ENCODE measurements around the gene DUOX2.
"Not testable (repeated sequence)": the region's sequence is repeated elsewhere in the genome, so short reads cannot be mapped to it uniquely, and the experiment has no call there.

- TF ChIP-seq, protein P1, sequence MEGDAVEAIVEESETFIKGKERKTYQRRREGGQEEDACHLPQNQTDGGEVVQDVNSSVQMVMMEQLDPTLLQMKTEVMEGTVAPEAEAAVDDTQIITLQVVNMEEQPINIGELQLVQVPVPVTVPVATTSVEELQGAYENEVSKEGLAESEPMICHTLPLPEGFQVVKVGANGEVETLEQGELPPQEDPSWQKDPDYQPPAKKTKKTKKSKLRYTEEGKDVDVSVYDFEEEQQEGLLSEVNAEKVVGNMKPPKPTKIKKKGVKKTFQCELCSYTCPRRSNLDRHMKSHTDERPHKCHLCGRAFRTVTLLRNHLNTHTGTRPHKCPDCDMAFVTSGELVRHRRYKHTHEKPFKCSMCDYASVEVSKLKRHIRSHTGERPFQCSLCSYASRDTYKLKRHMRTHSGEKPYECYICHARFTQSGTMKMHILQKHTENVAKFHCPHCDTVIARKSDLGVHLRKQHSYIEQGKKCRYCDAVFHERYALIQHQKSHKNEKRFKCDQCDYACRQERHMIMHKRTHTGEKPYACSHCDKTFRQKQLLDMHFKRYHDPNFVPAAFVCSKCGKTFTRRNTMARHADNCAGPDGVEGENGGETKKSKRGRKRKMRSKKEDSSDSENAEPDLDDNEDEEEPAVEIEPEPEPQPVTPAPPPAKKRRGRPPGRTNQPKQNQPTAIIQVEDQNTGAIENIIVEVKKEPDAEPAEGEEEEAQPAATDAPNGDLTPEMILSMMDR (IDR thresholded peaks at IDR 0.05 in 2 of 3, conservative IDR thresholded peaks at IDR 0.05 in 1 of 3; ENCODE audit: borderline replicate concordance in 1 of 3, insufficient read depth in 1 of 3, low read depth in 2 of 3, low read length in 2 of 3): not testable (repeated sequence)
- TF ChIP-seq SP1 (IDR thresholded peaks at IDR 0.05; ENCODE audit: low read depth); POLR2AphosphoS5 (IDR thresholded peaks at IDR 0.05; ENCODE audit: low read depth, low read length); REST (IDR thresholded peaks at IDR 0.05; ENCODE audit: low read depth); EZH2 (IDR thresholded peaks at IDR 0.05): not testable (repeated sequence)
Measured at GRCh38 chr15:45079628-45080246, 34.2 kb downstream of the DUOX2 start.

All from HCT116 (cell line).